Hindlimb muscle (tissue), 1 donor: Measurements from ENCODE around the gene FAM117A. TPM values are rescaled to one million over a fixed set of nuclear protein-coding genes. Genes with fewer than 3 reads are reported as not detected.
A peak's percentile ranks its signal among the peaks of the same experiment; 100 is the strongest.

Source experiments
- DNase-seq: peaks from one replicate; pipeline ENCODE4 v3.0.0-alpha.2; 2013
- polyA plus RNA-seq: library from polyadenylated mRNA; unstranded; fragments of 120-200 nt; gene quantifications from one replicate; pipeline ENCODE4 v1.2.1, GENCODE V29; 2013; ENCODE audit not compliant: insufficient read length

Gene FAM117A, protein sequence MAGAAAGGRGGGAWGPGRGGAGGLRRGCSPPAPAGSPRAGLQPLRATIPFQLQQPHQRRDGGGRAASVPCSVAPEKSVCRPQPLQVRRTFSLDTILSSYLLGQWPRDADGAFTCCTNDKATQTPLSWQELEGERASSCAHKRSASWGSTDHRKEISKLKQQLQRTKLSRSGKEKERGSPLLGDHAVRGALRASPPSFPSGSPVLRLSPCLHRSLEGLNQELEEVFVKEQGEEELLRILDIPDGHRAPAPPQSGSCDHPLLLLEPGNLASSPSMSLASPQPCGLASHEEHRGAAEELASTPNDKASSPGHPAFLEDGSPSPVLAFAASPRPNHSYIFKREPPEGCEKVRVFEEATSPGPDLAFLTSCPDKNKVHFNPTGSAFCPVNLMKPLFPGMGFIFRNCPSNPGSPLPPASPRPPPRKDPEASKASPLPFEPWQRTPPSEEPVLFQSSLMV
- polyA plus RNA-seq = 21.0 TPM

DNA sequence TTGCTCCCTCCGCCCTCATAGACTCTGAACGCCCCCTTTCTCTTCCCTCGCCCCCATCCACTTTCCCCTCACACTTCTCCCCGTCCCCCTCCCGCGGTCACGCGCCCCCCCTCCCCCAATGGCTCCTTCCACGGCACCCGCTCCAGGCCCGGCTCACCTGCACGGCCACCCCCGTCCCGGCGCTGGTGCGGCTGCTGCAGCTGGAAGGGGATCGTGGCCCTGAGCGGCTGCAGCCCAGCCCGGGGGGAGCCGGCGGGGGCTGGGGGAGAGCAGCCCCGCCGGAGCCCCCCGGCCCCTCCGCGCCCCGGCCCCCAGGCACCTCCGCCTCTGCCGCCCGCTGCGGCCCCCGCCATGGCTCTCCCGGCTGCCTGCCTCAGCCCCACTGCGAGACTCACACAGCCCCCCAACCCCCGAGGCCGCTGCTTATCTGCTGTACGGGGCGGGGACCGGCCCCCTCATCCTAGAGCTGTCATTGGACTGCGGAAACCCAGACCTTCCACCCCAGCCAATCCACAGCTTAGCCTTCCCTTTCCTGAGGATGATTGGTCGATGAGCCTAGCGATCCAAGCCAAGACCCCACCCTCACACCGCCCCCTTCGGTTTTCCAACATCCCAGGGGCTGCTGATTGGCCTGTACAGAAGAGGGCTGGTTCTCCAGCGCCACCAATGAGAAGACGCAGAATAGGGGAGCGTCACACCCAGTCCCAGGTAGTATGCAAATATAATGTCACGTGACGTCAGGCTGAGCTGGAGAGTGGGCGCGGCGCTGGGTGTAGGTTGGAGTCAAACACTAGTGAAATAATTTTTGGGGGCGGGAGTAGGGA is at the start of gene FAM117A:
TSS of gene FAM117A (minus strand) at position 397 of the 824 bp plus-strand sequence. CDS start at position 353, 44 bp downstream.
- peak; percentile 93 for DNase-seq

DNA sequence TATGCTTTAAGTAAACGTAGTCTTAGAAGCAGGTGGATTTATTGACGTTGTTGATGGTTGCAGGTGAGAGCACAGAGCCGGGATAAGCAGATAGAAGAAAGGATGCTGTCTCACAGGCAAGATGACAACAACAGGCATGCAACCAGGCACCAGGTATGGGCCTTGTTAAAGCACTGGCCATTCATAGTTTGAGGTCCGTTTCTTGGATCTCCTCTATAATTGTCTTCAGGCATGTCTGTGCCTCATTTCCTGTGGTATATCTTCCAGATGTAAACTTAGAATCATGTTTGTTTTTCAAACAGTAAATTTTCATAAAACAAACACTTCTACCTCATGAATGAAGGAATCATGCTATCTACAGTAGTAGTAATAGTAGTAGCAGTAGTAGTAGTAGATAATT is 45.1 kb upstream of the FAM117A start:
- no peak for DNase-seq

DNA sequence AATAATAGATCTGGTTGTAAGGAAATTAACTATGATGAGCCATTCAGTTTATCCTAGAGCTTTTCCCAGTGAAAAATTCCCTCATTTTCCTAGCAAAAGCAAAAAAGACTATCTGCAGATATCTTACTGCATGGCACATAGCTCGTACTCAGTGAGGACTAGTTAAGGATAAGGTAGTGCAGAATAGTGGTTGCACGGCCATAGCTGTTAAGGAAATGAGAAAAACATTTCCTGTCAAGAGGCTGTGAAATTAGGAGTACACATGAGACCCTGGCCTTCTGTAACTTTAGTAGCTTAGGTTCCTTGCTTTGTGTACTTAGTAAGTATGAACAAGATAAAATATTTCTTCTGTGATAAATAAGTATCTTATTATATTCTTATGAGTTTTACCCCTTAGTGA is 34.8 kb upstream of the FAM117A start:
- no peak for DNase-seq

DNA sequence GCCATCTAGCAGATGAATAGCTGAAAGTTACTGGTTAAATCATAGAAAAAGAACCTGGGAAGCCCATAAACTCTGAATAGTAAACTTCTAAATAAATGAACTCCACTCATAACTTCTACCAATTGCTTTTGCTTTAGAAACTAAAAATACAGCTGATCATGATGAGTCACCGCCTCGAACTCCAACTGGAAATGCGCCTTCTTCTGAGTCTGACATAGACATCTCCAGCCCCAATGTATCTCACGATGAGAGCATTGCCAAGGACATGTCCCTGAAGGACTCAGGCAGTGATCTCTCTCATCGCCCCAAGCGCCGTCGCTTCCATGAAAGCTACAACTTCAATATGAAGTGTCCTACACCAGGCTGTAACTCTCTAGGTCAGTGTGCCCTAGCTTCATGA is 34.3 kb upstream of the FAM117A start:
- DNase-seq = no peak

DNA sequence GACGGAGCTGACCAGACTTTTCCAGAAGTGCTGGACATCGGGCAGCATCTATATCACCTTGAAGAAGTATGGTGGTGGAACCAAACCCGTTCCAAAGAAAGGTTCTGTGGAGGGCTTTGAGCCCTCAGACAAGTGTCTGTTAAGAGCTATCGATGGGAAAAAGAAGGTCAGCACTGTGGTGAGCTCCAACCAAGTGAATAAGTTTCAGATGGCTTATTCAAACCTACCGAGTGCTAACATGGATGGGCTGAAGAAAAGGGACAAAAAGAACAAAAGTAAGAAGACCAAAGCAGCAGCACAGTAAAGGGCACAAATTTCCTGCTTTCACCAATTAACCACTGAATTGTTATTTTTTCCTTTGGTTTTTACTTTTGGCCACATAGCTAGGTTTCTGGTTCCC is 31.4 kb upstream of the FAM117A start:
- no peak for DNase-seq

DNA sequence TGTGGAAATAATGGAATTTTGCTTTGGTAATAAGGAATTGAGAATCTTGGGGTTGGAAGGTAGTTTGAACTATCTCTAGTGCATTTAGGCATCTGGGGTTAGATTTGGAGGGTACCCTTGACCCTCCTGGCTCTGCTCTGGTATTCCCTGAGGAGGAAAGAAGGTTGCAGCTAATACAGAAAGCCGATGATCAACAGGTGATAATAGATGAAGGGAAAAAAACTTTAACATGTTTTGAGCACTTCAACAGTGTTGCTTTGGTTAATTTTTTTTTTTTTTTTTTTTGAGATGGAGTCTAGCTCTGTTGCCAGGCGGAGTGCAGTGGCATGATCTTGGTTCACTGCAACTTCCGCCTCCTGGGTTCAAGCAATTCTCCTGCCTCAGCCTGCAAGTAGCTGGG is 29.4 kb upstream of the FAM117A start:
- no peak for DNase-seq

DNA sequence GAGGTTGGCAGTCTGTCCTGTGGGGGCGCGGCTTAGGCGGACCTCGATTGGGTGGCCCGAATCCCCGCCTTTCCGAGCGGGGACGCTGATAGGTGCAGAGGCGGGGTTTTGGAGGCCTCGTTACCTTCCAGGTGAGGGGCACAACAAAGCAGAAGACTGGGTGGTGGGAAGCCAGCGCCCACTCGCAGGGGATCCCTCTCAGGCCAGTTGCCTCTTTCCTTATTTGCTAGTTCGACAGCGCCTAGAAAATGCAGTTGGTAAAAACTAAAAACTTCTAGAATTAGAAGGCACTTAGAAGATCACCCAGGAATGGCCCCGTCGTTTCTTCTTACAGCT is 25.3 kb upstream of the FAM117A start:
- no peak for DNase-seq

DNA sequence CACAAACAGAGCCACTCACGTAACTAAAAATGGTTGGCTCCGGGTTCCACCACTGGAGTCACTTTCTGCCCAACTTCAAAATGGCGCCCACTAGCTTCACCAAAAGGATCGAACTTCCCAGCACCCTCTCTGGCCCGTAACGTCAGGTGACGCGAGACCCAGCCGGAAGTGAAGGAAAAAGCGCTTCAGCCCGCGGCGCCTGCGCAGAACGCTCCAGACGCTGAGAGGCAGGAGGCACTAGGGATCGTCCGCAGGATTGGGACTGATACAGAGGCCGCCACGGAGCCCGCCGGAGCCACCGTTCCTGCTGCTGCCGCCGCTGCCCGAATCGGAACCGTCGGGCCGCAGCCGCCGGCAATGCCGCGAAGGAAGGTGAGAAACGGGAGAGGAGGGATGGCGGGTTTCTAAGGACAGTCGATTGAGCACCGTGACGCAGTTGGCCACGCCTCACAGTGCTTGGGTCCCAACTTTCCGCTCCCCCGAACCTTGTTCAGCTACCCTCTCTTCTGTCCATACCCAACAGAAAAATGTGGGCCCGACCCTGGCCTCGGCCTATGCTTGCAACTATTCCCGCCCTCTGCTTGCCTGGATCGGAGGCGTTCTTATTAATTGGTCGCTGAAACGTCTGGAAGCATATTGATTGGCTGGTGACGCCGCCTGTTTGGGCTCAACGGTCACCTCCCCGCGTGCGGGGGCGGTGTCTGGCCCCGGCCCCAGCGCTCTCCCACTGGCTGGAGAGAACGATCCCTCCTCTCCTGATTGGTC is 24.7 kb upstream of the FAM117A start, which contains the start of gene KAT7:
TSS of gene KAT7 (plus strand) at position 204 of the 765 bp plus-strand sequence. CDS start at position 358, 154 bp downstream.
- DNase-seq = peak; percentile 100

DNA sequence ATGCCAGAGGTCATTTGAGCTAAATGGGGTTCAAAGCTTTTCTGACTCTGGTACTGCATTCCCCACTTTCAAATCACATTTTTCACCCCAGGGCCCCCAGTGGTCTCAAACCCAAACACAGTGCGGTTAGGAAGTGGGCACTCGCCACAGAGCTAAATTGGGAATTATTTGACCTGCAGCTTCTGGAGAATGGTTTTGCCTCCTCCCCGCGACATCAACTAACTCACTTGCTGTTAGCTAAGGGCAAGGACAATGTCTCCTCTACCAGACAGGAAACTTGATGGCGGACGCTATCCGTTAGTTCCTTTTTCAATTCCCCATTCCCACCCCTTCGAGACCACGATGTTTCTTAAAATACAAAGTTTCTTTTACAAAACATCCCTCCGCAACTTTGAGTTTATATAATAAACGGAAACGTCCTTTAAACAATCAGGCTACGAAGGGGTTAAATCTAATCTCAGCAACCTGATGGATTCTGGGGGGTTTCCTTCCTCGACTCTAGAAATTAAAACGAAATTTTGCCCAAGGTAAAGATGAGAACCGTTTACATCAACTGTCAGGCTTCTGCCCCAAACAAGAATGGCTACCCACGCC is 24.1 kb upstream of the FAM117A start:
- peak; percentile 11 for DNase-seq

DNA sequence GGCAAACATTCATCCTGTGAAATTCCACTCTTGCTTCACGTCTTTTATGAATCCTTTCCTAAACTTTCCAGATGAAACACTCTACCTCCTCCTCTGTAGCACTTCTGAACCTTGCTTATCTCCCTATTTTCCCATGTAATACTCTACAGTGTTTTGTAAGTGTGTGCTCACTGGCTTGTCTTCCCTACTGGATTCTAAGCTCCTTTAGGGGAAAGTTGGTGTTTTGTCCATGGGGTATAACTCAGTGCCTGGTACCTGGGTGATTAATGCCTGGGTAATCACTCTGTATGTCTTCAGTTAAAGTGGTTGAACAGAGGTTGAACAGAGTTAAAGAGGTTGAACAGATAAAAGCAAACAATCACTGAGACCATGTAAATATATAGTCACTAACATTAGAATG is 20.7 kb upstream of the FAM117A start:
- DNase-seq = no peak

DNA sequence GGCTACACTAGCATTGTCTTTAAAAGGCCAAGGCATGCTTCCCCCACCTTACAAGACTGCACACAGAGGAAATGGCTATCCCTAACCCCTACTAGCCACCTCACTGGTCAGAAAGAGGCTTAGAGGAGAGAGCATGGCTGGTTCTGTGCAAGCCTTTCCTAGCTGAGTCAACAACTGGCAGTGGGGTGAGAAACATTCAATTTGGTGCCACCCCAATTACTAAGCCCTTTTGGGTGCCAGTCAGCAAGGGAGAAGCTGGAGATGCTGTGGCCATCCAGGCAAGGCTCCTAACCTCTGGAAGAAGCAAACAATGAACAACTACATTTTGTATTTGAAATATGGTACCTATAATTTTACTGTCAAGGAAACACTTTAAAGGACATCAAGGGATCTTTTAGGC is 19.9 kb upstream of the FAM117A start:
- no peak for DNase-seq

DNA sequence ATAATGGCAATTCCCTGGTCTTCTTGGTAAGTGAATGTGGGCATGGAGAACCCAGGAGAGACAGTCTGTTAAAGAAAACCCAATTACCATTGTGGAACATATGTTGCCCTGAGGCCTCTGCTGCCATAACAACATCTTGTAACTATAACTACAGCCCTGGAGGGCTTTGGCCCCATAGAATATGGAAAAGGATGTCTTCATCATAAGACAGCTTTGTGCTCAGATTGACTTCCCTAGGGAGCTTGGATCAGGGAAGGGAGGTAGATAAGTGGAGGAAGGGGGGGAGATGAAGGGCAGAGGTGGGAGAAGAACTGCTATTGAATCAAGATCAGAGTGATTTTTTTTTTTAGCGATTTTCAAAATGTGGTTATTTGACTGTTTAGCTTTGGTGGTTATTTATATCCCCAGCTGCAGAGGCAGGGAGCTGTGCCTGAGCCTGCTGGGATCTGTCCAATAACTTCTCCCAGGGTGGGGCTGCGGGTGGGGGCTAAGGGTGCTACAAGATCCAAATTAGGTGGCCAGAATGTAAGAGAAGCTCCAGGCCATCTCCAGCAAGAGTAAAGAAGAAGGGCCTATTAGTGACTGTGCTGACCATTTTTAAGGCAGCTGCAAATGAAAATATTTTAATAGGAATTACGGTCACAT is 19.3 kb upstream of the FAM117A start:
- DNase-seq = peak; percentile 17

DNA sequence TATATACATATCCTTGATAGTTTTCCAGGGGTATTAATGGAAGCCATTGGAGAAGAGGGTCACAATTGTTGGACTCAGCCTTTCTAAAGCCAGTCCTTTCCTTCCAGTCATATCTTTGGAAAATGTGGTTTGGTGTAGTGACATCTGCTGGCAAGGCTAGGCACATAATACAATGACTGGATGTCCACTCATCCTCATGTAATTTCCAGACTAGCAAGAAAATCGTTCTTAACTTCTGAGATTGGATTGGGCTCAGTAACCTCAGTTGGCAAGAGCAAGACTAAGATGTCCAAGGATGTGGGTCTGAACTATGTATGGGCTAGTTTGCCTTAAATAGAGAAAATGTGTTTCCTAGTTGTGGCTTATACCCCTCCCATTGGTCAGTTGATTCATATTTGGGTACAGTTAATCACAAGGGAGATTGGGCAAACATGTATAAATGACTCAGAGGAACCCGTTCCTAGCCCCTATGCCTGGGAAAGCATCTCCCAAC is 15.9 kb upstream of the FAM117A start:
- peak; percentile 54 for DNase-seq

DNA sequence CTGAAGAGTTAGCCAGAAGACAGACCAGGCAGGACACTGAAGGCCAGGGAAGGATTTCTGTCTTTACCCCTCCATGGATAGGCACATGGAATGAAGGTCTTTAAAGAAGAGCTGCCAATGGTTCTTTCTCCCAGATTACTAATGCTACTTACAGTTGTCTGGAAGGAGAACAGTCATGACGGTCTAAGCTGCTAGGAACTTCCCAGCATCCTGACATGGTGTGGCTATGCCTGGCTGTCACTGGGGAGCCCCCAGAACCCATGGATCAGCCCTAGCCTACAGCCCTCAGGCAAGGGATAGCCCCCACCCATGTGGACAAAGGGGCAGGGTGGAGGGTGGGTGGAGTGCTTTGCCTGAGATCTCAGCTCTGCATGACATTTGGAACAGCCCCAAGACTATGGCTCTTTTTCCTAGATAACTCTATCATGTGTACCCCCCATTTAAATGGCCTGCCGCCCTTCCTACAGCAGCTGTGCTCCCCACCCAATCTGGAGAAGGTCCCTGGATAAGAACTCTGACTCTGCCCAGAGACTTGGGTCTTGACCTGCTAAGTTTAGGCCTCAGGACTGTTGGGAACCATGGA is 15.3 kb upstream of the FAM117A start:
- DNase-seq = no peak

DNA sequence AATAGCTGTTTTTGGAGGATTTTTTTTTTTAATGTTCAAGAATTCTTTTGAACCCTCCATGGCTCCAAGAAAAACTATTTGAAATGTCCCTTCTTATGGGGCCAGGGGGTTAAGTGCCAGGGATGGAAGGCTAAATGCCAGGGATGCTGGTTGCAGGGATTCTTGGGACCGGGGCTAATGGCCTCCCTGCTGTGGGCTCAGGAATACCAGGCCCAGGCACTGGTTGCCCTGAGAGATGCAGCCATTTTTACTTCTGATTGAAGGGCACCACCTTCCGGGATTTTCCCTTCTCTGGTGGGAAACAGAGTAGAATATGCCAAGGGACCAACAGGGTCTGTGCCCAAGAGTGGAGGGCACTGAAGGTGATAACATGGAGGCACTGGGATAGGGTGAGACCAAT is 13.6 kb upstream of the FAM117A start:
- no peak for DNase-seq

DNA sequence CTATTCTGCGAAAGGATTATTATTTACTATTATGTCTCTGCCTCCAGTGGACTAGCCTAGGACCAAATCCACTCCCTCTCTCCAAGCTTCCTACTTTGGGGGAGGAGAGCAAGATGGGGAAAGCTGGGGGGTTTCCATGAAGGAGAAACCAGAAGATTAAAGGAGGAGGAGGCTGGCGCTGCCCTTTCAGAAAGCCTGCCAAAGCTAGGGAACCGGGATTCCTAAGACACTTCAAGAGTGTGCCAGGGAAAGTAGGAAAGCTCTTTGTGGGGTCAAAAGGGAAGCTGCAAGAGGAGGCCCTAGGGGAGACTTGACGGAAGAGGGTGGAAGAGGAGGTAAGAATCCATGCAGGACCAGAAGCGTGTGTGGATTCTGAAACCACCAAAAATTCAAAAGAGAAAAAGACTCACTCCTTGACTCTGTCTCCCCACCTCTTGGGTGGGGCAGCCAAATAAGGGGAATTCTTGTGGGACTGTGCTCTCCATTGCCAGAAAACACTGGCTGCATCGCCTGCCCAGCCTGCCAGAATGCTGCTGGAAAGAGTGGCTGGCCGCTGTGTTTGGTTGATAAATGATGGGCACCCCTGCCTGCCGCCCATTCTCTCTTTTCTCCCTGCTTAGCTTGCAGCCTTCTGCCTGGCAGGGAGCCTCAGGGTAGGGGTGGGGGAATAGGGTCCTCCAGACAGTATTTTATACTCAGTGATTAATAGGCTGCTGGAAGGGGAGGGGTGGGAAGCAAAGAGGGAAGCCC is 12.8 kb upstream of the FAM117A start:
- DNase-seq = no peak

DNA sequence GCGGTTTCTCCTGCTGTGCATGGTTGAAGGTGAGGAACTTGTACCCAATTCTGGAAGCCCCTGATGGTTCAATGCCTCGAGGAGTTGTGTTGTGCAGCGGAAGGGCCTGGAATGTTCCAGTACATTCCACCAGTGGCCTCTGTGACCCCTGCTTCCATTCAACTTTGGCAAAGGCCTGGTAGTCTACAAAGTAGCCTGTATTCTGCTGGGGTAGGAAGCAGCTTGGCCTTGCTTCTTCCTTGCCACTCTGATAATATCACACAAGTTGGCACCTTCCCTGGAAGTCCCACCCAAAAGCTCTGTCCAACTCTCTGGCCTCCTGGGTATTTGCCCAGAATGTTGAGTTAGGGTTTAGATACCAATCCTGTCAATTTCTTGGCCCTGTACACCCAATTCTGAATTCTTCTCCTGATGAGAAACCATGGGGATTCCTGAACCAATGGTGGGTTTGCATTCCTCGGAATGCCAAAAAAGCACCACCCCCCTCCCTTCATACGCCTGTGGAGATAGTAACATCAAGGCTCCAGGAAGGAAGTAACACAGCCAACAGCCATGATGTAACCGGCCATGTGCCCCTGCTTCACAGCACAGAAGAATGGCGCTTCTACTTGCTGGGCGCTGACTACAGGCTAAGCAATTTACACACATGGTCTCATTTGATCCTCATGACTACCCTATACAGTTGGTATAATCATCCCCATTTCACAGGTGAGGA is 11.8 kb upstream of the FAM117A start:
- DNase-seq = no peak

DNA sequence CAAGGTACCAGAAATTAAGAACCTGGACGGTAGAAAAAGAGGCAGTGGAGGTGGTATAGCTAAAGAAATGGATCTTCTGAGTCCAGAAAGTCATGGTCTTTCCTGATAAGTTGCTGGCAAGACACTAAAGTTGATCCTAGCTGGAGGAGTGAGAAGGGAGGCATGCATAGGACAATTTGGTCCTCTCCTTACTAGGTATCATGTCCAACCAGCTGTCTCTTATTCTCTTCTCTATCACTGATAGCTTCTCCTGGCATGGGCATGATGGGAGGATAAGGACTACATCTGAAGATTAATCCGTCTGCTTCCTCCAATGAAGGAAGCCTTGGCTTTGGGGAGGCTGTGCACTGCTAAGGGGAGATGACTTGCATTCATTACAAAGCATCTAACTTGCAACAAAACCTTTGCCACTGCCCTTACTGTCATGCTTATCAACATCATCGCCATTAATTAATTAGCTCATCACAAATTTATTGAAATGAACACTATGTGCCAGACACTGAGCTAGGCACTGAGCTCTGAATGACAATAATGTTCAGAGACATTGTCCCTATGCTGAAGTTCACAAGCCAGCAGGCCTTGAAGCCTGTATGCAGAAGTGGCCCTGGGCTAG is 3.1 kb upstream of the FAM117A start:
- DNase-seq = no peak

DNA sequence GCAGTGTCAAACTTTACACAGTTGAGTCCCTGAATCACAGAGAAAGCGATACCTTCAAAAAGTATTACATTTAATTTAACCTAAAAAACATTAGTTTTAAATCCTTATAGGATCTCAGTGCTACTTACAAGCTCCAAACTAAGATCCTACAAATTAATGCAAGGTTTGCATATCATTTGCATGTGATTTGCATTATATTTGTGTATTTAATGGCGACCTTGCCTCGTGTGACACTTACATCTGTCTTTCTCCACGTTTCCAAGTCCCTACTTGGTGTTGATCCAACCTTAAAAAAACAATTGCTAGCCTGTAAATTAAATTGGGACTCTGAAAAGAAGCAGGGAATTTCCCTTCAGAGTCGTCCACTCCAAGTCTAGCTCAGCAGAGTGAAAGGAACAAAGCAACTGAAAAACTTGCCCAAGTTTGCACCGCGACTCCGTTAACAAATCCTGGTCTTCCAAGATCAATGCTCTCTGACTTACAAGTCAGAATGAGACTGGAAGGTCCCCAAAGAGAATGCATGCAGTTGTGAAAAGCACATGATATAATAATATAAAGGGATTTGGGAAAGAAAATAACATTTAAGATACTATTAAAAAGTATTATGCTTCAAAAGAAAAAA is 739 bp upstream of the FAM117A start:
- no peak for DNase-seq
